ENCODE results near the gene GNB3. TPM values are rescaled to one million over a fixed set of nuclear protein-coding genes. Genes with fewer than 3 reads are reported as not detected.

The GNB3 gene
- total and polyA plus RNA-seq, 2 of the 4 experiments (the other 2 are of a cell fraction) = 0.72 to 20.5 TPM

GRCh38 chr12:6883252-6883651 lies 42.5 kb downstream of the GNB3 start:
- ChIA-PET CTCF (no interaction called here), POLR2A (ENCODE audit: unreplicated experiment) (no interaction called here)
- no peaks in the 10 kb centered on the region for H4K20me1 ChIP-seq (ENCODE audit: insufficient read depth, low read length)
- H3K27me3 ChIP-seq (ENCODE audit: control insufficient read depth, insufficient read depth, low read length) = no peaks in the 10 kb centered on the region
- H2AFZ ChIP-seq (replicated peaks; ENCODE audit: low read length, poor library complexity) = no peak overlapping the region
- peaks cover 17% of the 10 kb centered on the region for H3K36me3 ChIP-seq (ENCODE audit: control insufficient read depth, insufficient read depth, low read length)
- H4K8ac ChIP-seq (ENCODE audit: low read depth in 2 of 2, low read length in 2 of 2) = no peak overlapping the region
- no peak overlapping the region for H3K18ac ChIP-seq (ENCODE audit: low read depth, low read length)
- H3K4me3 ChIP-seq (ENCODE audit: insufficient read depth, low read depth, low read length) = no peak overlapping the region
- H2BK120ac ChIP-seq (ENCODE audit: low read depth, low read length) = no peak overlapping the region
- dilution Hi-C loops (cut with HindIII; ENCODE audit: low sequenced_read_pairs, unreplicated experiment) (no loop called here), intact Hi-C loops (cut with micrococcal nuclease) (no loop called here), in situ Hi-C loops (cut with MboI; ENCODE audit: low sequenced_read_pairs) (no loop called here)
- H4K91ac ChIP-seq (ENCODE audit: insufficient read depth, low read depth, low read length) = no peak overlapping the region
- H3K9me3 ChIP-seq (ENCODE audit: control insufficient read depth, insufficient read depth, low read length) = no peaks in the 10 kb centered on the region
- no peak overlapping the region for H3K27ac ChIP-seq (ENCODE audit: insufficient read depth, low read length)
- no peak overlapping the region for H4K5ac ChIP-seq (ENCODE audit: low read depth, low read length)
- 0 out of 2 replicates have a peak, but pooled peaks cover 6% of the 10 kb centered on the region for H3K9me1 ChIP-seq (ENCODE audit: insufficient read depth, low read length)
- H3K56ac ChIP-seq (ENCODE audit: extremely low read depth, insufficient read depth, low read length) = no peak overlapping the region
- BruUV-seq (replicated peaks) = no TSS peak
- no peak overlapping the region for H2BK5ac ChIP-seq (ENCODE audit: low read depth, low read length, poor library complexity, severe bottlenecking)
- peaks cover 3 to 4% of the 10 kb centered on the region in 2 experiments; a peak in 2 of 4 replicates for H3K79me1 ChIP-seq (ENCODE audit: low read depth in 1 of 2, low read length in 2 of 2)
- H3K4me1 ChIP-seq (ENCODE audit: control insufficient read depth, insufficient read depth, low read length) = no peaks in the 10 kb centered on the region
- no peak overlapping the region for H3K23ac ChIP-seq (ENCODE audit: low read depth, low read length)
- no peak overlapping the region for H2AK5ac ChIP-seq (ENCODE audit: low read depth, low read length)
- H3K14ac ChIP-seq (replicated peaks; ENCODE audit: low read depth, low read length) = no peak overlapping the region
- ATAC-seq (ENCODE audit: low read depth) (no peak), DNase-seq (no peak)
- H2BK20ac ChIP-seq (ENCODE audit: low read depth, low read length) = no peak overlapping the region
- 100% methylated on average over 3 of the region's 5 CpGs; no CpG with 5 or more reads in 1 of the 2 experiments for WGBS, 2 experiments (ENCODE audit: extremely low coverage in 2 of 2, insufficient read length in 1 of 2)
- no peak overlapping the region for H3K4ac ChIP-seq (ENCODE audit: low read depth, low read length)
- H2AK9ac ChIP-seq (replicated peaks; ENCODE audit: low read depth, low read length, poor library complexity) = no peak overlapping the region
- no peak overlapping the region for H3K4me2 ChIP-seq (ENCODE audit: low read depth, low read length)
- no peak for TF ChIP-seq MXI1 (IDR thresholded peaks at IDR 0.05; ENCODE audit: borderline replicate concordance, low read depth, low read length)
- no peak for TF ChIP-seq RCOR1 (IDR thresholded peaks at IDR 0.05; ENCODE audit: insufficient replicate concordance, low read length)
- TF ChIP-seq SMC3 (IDR thresholded peaks at IDR 0.05; ENCODE audit: low read depth, low read length) = no peak
- TF ChIP-seq MAZ (IDR thresholded peaks at IDR 0.05; ENCODE audit: borderline replicate concordance, low read depth, low read length) = no peak
- no peak for TF ChIP-seq BHLHE40 (IDR thresholded peaks at IDR 0.05; ENCODE audit: low read depth, low read length)
- TF ChIP-seq NFE2L2 (IDR thresholded peaks at IDR 0.05; ENCODE audit: low read depth, low read length) = no peak
- no peak for TF ChIP-seq FOS (IDR thresholded peaks at IDR 0.05; ENCODE audit: low read depth, low read length)
- TF ChIP-seq ELK1 (IDR thresholded peaks at IDR 0.05; ENCODE audit: borderline replicate concordance, low read depth, low read length) = no peak
- no peak for TF ChIP-seq USF2 (IDR thresholded peaks at IDR 0.05; ENCODE audit: low read depth, low read length)
- no peak for TF ChIP-seq RAD21 (IDR thresholded peaks at IDR 0.05; ENCODE audit: low read length)
- TF ChIP-seq POLR2A (IDR thresholded peaks at IDR 0.05; ENCODE audit: low read depth, low read length) = no peak
- TF ChIP-seq CHD1 (IDR thresholded peaks at IDR 0.05; ENCODE audit: low read depth, low read length) = no peak
- no peak for TF ChIP-seq RFX5 (IDR thresholded peaks at IDR 0.05; ENCODE audit: low read depth, low read length)
- no peak for TF ChIP-seq CTCF (conservative IDR thresholded peaks at IDR 0.05; ENCODE audit: low read depth, low read length)
- no peak for TF ChIP-seq MAFK (IDR thresholded peaks at IDR 0.05; ENCODE audit: low read depth, low read length)
- TF ChIP-seq CEBPB (IDR thresholded peaks at IDR 0.05; ENCODE audit: low read depth, low read length) = no peak
- H2BK15ac ChIP-seq (ENCODE audit: low read depth, low read length) = no peak overlapping the region
- no peak overlapping the region for H3K9ac ChIP-seq (ENCODE audit: low read depth, low read length)
